Heart left ventricle (tissue), 16 donors: ENCODE measurements around the gene PRRT1B. TPM values are rescaled to one million over a fixed set of nuclear protein-coding genes. Genes with fewer than 3 reads are reported as not detected.

Experiments
- ATAC-seq, 4 donors: fragments of 200-7000 bp; cut with Tn5 transposase; one replicate each; pipeline ENCODE4 v1.9.1; 2020 to 2022; ENCODE audit warnings: moderate library complexity in 4 of 4, mild to moderate bottlenecking in 3 of 4, moderate number of reproducible peaks in 1 of 4
- DNase-seq, 5 donors: peaks; one replicate each; pipeline ENCODE4 v3.0.0-alpha.2; 2020
- H3K27ac ChIP-seq, 12 donors: fragments of 200-600 bp; sonication (generic) in 4 of 12; one replicate each; pipeline versions ENCODE4 v1.5.0 to v1.8.0; 2016 to 2022; ENCODE audit warnings: mild to moderate bottlenecking in 2 of 12
- H3K27me3 ChIP-seq, 9 donors: fragments of 200-600 bp; sonication (generic) in 2 of 9; one replicate each; pipeline versions ENCODE4 v1.5.1 to v1.8.0; 2016 to 2022; ENCODE audit warnings: mild to moderate bottlenecking in 3 of 9
- H3K36me3 ChIP-seq, 9 donors: fragments of 200-600 bp; sonication (generic) in 2 of 9; one replicate each; pipeline versions ENCODE4 v1.5.0 to v1.8.0; 2018 to 2022; ENCODE audit warnings: mild to moderate bottlenecking in 2 of 9
- H3K4me1 ChIP-seq, 12 donors: fragments of 200-600 bp; sonication (generic) in 4 of 12; one replicate each; pipeline versions ENCODE4 v1.5.0 to v1.8.0; 2016 to 2022; ENCODE audit warnings: mild to moderate bottlenecking in 3 of 12
- H3K4me3 ChIP-seq, 12 donors: fragments of 200-600 bp; sonication (generic) in 4 of 12; one replicate each; pipeline versions ENCODE4 v1.5.0 to v1.8.0; 2017 to 2022; ENCODE audit warnings: mild to moderate bottlenecking in 9 of 12, moderate library complexity in 4 of 12
- H3K9me3 ChIP-seq, 12 donors: fragments of 200-600 bp; sonication (generic) in 4 of 12; one replicate each; pipeline versions ENCODE4 v1.5.0 to v1.8.0; 2016 to 2022; ENCODE audit warnings: mild to moderate bottlenecking in 1 of 12
- POLR2A ChIP-seq, 2 donors: fragments of 450-650 bp; IDR thresholded peaks; one replicate each; pipeline ENCODE4 v1.6.1; 2017; ENCODE audit warnings: antibody characterized with exemption in 2 of 2, mild to moderate bottlenecking in 2 of 2, moderate library complexity in 2 of 2
- WGBS, 4 donors: extraction: QIAGEN DNeasy Blood & Tissue Kit in 2 of 4; methylation state at CpG; one replicate each; pipeline versions ENCODE4 v1.1.5 to v1.1.7; 2013 to 2018; 5-methylcytosine and 5-hydroxymethylcytosine counted together
- intact Hi-C, 10 donors: fragments of 100-400 bp; cut with DNase I; formaldehyde crosslinking; loops; one replicate each; pipeline versions ENCODE4 v1.11.1 to v1.14.2; 2022
- polyA plus RNA-seq, 2 donors: library from polyadenylated mRNA; stranded (reverse); fragments of 200-250 nt; gene quantifications; one replicate each; pipeline ENCODE4 v1.2.3, GENCODE V29; 2013
- total RNA-seq, 9 donors: library from RNA; depleted of rRNA in 2 of 9; stranded (reverse); fragments of >200 nt in 2 of 9; fragmentation: NEBNext Ultra II Directional in 3 of 9; extraction: Animal tissue kit (Norgen Biotek cat#: 25700) in 3 of 9; gene quantifications; one replicate each; pipeline versions ENCODE4 v1.1.0 to v1.2.4, GENCODE V29; 2016 to 2023
- TF ChIP-seq, protein P1 (sequence below), 12 donors: fragments of 200-600 bp; sonication (generic) in 4 of 12; IDR thresholded peaks; one replicate each; pipeline versions ENCODE4 v1.5.0 to v1.8.0; 2018 to 2022; ENCODE audit warnings: antibody characterized with exemption in 12 of 12, mild to moderate bottlenecking in 5 of 12
- donor health status: ischemic (EF 13 %, LVEDD 7.1; RV severe dilation, severe dysfunction).
- donor health status: healthy with polysubstance abuse.
- donor health status: DM: no; HTN: yes; CAD: no.
- donor health status: DM: no; HTN: no; CAD: no.
- donor health status: ischemic (EF 25% LVEDD 6.9; RV normal size, moderate dysfunction).
- donor health status: ischemic (EF 25% LVEDD 5.7; RV mildly dilated, moderate dysfunction).
- donor health status: healthy.
- donor health status: DM: yes; HTN: yes; CAD: no.
- donor health status: ischemic (EF 35%, LVEDD 5.7; RV mildly dilated, moderate dysfunction).
- donor health status: nonischemic (EF 11% LVEDD 7.7; RV severe dilation, severe dysfunction).
- donor health status: DM: yes; HTN: yes; CAD: no.
- donor health status: PGD.
- donor health status: ischemic (EF 29% LVEDD 5.4; RV normal size, mild dysfunction).
- donor health status: nonischemic (EF 23%, LVEDD 6.1; RV moderate dilation, normal function).

Gene PRRT1B
- total and polyA plus RNA-seq, 11 donors: not detected

DNA sequence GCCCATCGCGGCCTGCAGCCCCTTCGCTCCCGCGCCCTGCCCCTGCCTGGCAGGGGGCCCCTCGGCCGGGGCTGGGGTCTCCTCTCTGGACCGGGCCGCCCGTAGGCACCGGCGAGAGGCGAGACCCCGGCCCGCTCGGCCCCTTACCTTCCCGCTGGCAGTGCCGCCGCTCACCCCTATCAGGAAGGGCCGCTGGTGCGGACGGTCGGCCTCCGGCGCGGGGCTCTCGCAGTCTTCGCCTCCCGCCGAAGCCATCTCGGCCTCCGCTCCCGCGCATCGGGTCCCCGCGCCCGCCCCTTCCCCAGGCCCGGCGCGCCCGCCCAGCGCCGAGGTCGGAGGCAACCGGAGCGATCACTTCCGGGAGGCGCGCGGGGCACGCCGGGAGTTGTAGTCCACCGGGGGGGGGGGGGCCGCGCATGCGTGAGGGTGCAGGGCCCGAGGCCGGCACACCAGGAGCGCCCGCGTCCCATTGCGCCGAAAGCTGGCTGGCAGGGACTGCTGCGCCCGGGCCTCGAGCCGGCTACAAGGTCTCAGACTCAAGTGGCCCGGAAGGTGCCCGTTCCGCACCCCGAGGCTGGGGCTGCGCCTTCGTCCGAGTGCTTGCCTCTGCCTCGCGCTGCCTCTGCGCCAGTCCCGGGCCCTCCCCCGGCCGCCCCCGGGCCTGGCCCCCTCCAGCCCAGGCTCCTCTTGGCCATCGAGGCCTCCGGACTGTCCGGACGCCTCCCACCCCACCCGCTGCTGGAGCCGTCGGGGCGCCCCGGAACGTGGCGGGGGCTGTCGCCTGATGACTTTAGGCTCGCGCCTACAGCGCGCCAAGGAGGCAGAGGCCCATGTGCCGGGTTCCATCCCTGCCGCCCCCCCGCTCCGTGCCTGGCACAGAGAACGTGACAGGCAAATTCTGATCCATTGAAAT lies 14.1 kb upstream of the PRRT1B start, which contains the start of gene UCK1:
Gene UCK1 (minus strand): TSS at position 344 of the 913 bp plus-strand sequence. CDS start 89 bp downstream, at position 255.
- peak; percentile 86 to 98 (median 98) for ATAC-seq
- 5 to 16% (median 8%) methylated on average over 47 to 103 of the region's 103 CpGs for WGBS, 4 donors
- no peaks in the 10 kb centered on the region for H3K27me3 ChIP-seq

DNA sequence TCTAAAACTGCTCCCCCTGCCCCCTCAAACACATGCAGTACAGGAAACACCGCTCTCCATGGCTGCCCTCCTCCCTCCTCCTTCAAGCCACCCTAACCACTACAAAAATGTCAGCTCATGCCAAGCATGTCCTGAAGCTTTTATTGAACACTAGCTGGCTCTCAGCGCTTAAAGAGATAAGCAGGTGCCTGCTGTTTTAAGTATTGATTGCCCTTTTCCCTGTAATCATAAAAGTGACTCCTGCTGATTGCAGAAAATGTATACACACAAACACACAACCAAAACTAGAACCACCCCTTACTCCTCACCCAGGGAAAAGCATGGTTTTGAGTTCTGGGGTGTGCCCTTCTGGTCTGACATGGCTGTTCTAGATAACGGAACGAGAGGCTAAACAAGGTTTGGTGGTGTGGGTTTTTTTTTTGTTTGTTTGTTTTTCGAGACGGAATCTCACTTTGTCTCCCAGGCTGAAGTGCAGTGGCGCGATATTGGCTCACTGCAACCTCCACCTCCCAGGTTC lies 10.5 kb upstream of the PRRT1B start:
- Histone ChIP-seq H3K9me3 (no peaks in the 10 kb centered on the region), H3K4me3 (no peak overlapping the region), H3K27ac (no peak overlapping the region), H3K4me1 (peaks cover 3 to 19% (median 10%) of the 10 kb centered on the region in 12 donors), H3K27me3 (no peaks in the 10 kb centered on the region), H3K36me3 (peaks cover 0 to 3% (median 0%) of the 10 kb centered on the region in 9 donors)
- ATAC-seq (no peak), DNase-seq (no peak)
- intact Hi-C loops: loop anchor here in 1 of 10 donors (10.0 kb wide), 1 partner anchor 210 kb away; the partner anchor contains the start of gene RAPGEF1
- no peak for TF ChIP-seq POLR2A (IDR thresholded peaks at IDR 0.05)
- TF ChIP-seq, protein P1, sequence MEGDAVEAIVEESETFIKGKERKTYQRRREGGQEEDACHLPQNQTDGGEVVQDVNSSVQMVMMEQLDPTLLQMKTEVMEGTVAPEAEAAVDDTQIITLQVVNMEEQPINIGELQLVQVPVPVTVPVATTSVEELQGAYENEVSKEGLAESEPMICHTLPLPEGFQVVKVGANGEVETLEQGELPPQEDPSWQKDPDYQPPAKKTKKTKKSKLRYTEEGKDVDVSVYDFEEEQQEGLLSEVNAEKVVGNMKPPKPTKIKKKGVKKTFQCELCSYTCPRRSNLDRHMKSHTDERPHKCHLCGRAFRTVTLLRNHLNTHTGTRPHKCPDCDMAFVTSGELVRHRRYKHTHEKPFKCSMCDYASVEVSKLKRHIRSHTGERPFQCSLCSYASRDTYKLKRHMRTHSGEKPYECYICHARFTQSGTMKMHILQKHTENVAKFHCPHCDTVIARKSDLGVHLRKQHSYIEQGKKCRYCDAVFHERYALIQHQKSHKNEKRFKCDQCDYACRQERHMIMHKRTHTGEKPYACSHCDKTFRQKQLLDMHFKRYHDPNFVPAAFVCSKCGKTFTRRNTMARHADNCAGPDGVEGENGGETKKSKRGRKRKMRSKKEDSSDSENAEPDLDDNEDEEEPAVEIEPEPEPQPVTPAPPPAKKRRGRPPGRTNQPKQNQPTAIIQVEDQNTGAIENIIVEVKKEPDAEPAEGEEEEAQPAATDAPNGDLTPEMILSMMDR (IDR thresholded peaks at IDR 0.05): no peak
- WGBS, 4 donors: 46 to 59% (median 54%) methylated on average over 8 of the region's 8 CpGs

More for the DNA sequence above, 14.1 kb upstream of the PRRT1B start, which contains the start of gene UCK1:
- intact Hi-C loops: loop anchor here in 1 of 10 donors (10.0 kb wide), 1 partner anchor 214 kb away; the partner anchor contains the start of gene RAPGEF1
- DNase-seq: peak; percentile 82 to 93 (median 85)
- TF ChIP-seq, protein P1 (IDR thresholded peaks at IDR 0.05): peak in 4 of 12 donors; percentile 1 to 22 (median 4)
- peak in 1 of 2 donors; percentile 77 for TF ChIP-seq POLR2A (IDR thresholded peaks at IDR 0.05)
- H3K4me1 ChIP-seq: peaks cover 3 to 20% (median 11%) of the 10 kb centered on the region in 12 donors
- peak within 1 kb of the TSS; percentile 71 to 100 (median 96) for H3K4me3 ChIP-seq
- no peaks in the 10 kb centered on the region for H3K9me3 ChIP-seq
- peak within 1 kb of the TSS; percentile 20 to 96 (median 86) for H3K27ac ChIP-seq
- H3K36me3 ChIP-seq: peaks cover 0 to 39% (median 32%) of the 10 kb centered on the region in 9 donors

DNA sequence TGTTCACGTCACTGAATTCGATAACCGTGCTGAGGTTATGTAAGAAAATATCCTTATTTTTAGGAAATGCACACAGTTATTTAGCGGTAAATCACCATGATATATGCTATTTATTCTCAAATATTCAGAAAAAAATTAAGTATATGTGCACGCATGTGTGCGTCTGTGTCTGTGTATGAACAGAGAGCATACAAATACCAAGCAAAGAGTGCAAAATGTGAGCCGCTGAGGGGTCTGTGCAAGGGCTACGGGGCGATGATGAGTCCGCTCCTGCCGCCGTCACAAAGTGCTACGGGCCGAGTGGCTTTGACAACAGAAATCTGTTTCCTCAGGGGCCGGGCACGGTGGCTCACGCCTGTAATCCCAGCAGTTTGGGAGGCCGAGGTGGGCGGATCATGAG lies 7.4 kb upstream of the PRRT1B start:
- DNase-seq: no peak
- no peaks in the 10 kb centered on the region for H3K27me3 ChIP-seq
- TF ChIP-seq, protein P1 (IDR thresholded peaks at IDR 0.05): no peak
- TF ChIP-seq POLR2A (IDR thresholded peaks at IDR 0.05): no peak
- H3K9me3 ChIP-seq: peaks cover 0 to 12% (median 6%) of the 10 kb centered on the region in 12 donors
- peaks cover 0 to 5% (median 0%) of the 10 kb centered on the region in 12 donors for H3K4me1 ChIP-seq
- H3K27ac ChIP-seq: no peak overlapping the region
- no peaks in the 10 kb centered on the region for H3K36me3 ChIP-seq
- ATAC-seq: no peak
- WGBS, 4 donors: 92 to 96% (median 94%) methylated on average over 19 of the region's 19 CpGs
- intact Hi-C loops: loop anchor here in 1 of 10 donors (10.0 kb wide), 1 partner anchor 207 kb away; the partner anchor contains the start of gene RAPGEF1
- H3K4me3 ChIP-seq: no peak overlapping the region
